Medulla oblongata (tissue), 1 donor: Measurements from ENCODE around the gene RGS18.
"Not testable (repeated sequence)": the region's sequence is repeated elsewhere in the genome, so short reads cannot be mapped to it uniquely, and the experiment has no call there.

ENCODE experiments used
- DNase-seq: peaks from one replicate; pipeline ENCODE4 v3.0.0-alpha.2; 2015; ENCODE audit errors: extremely low spot score

Gene RGS18

GRCh38 chr1:192158181-192158580 is at the start of gene RGS18:
RGS18 (plus strand) TSS chr1:192158462; CDS start chr1:192158638, 176 bp downstream.
- DNase-seq: peak; percentile 78

- DNase-seq: no peak
Observed at GRCh38 chr1:192109576-192109975, 48.7 kb upstream of the RGS18 start.

- DNase-seq: no peak
Observed at GRCh38 chr1:192115000-192115399, 43.3 kb upstream of the RGS18 start.

- no peak for DNase-seq
Observed at GRCh38 chr1:192118881-192119405, 39.3 kb upstream of the RGS18 start.

- no peak for DNase-seq
Observed at GRCh38 chr1:192119701-192120100, 38.6 kb upstream of the RGS18 start.

GRCh38 chr1:192122668-192123067 is 35.6 kb upstream of the RGS18 start:
- no peak for DNase-seq

- no peak for DNase-seq
Observed at GRCh38 chr1:192123212-192123611, 35.0 kb upstream of the RGS18 start.

GRCh38 chr1:192126030-192126619 is 32.1 kb upstream of the RGS18 start:
- no peak for DNase-seq

GRCh38 chr1:192130175-192130574 is 28.1 kb upstream of the RGS18 start:
- no peak for DNase-seq

GRCh38 chr1:192130865-192131264 is 27.4 kb upstream of the RGS18 start:
- DNase-seq: not testable (repeated sequence)

- DNase-seq: no peak
Observed at GRCh38 chr1:192131914-192132313, 26.3 kb upstream of the RGS18 start.

GRCh38 chr1:192133350-192133926 is 24.8 kb upstream of the RGS18 start:
- no peak for DNase-seq

- DNase-seq: no peak
Observed at GRCh38 chr1:192140382-192140781, 17.9 kb upstream of the RGS18 start.

- DNase-seq: no peak
Observed at GRCh38 chr1:192147221-192147620, 11.0 kb upstream of the RGS18 start.

- no peak for DNase-seq
Observed at GRCh38 chr1:192147696-192148095, 10.6 kb upstream of the RGS18 start.

GRCh38 chr1:192151176-192151575 is 7.1 kb upstream of the RGS18 start:
- no peak for DNase-seq

- DNase-seq: no peak
Observed at GRCh38 chr1:192153276-192153675, 5.0 kb upstream of the RGS18 start.

- DNase-seq: no peak
Observed at GRCh38 chr1:192157067-192157466, 1.2 kb upstream of the RGS18 start.

- peak; percentile 20 for DNase-seq
Observed at GRCh38 chr1:192159014-192159413, 752 bp downstream of the RGS18 start.

- no peak for DNase-seq
Observed at GRCh38 chr1:192159781-192160180, 1.5 kb downstream of the RGS18 start.

GRCh38 chr1:192160196-192160595 is 1.9 kb downstream of the RGS18 start:
- DNase-seq: no peak

GRCh38 chr1:192161976-192162375 is 3.7 kb downstream of the RGS18 start:
- peak; percentile 20 for DNase-seq

- no peak for DNase-seq
Observed at GRCh38 chr1:192162376-192162775, 4.1 kb downstream of the RGS18 start.

- not testable (repeated sequence) for DNase-seq
Observed at GRCh38 chr1:192165002-192165401, 6.7 kb downstream of the RGS18 start.
